RKO (cell line): ENCODE measurements around the gene BIK.
A peak's percentile ranks its signal among the peaks of the same experiment; 100 is the strongest.
"Not testable (repeated sequence)": the region's sequence is repeated elsewhere in the genome, so short reads cannot be mapped to it uniquely, and the experiment has no call there.

Experiments used
- DNase-seq: peaks from one replicate; pipeline ENCODE4 v3.0.0-alpha.2; 2016; ENCODE audit warnings: low spot score

BIK gene

DNA sequence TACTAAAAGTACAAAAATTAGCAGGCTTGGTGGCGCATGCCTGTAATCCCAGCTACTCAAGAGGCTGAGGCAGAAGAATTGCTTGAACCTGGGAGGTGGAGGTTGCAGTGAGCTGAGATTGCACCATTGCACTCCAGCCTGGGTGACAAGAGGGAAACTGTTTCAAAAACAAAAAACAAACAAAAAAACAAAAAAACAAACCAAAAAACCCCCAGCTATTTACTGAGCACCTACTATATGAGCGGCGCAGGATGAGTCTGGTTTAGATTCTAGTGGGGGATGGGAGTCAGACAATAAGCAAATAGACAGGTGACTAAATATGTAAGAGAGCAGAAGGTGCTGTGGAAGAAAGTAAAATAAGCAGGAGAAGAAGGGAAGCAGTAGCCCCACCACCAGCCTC lies 5.6 kb upstream of the BIK start:
- DNase-seq: not testable (repeated sequence)

DNA sequence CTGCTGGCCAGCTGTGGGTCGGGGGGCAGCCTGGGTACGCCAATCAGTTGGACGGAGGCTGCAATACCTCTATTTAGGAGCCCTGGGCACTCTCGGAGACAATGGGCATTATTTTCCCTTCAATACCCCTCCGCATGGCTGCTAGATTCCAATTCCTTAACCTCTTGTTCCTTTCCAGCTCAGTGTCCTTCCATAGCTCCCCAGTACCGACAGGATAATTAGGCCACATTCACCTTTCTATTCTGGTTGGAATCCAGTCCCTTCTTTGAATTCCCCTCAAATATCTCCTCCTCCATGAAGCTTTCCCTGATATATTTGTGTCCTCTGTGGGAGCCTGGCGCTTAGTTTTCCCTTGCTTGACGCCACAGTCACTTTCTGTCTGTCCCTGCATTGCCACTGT lies 4.2 kb upstream of the BIK start:
- DNase-seq: no peak

DNA sequence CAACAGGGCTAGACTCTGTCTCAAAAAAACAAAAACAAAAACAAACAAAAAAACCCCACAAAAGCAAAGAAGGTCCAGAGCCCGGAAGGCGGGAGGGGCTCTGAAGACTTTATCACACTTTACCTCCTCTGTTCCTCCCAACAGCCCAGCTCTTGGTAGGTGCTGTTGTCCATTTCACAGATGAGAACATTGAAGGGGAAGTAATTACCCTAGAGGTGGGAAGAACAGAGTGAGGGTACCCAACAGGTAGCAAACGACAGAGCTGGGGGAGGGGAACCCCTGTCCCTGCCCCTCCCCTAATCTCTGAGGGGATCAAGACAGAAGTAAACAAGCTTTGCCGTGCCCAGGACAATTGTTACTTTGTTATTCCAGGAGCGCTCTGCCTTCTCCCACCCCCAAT lies 1.0 kb upstream of the BIK start:
- DNase-seq: no peak

DNA sequence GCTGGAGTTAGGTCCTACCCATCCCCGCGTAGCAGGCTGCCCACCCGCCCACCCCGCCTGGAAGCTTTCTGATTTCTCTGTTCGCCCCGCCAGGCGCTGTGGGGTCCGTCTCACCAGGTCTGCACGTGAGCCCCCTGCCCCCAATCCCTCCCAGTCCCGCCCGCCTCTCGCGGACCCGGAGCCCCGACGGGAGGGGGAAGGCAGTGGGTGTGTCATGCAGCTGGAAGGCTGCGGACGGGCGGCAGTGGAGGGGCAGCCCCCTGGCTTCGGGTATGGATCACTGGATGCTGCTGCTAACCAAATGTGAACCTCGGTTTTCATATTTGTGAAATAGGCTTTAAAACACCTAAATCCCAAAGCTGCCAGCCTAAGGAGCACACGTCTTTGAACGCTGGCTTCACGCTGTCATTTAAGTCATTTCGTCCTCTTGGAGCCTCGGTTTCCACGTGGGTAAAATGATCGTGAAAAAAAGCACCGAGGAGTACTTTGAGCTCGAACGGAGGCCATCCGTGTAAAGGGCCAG lies 568 bp upstream of the BIK start:
- DNase-seq: no peak

DNA sequence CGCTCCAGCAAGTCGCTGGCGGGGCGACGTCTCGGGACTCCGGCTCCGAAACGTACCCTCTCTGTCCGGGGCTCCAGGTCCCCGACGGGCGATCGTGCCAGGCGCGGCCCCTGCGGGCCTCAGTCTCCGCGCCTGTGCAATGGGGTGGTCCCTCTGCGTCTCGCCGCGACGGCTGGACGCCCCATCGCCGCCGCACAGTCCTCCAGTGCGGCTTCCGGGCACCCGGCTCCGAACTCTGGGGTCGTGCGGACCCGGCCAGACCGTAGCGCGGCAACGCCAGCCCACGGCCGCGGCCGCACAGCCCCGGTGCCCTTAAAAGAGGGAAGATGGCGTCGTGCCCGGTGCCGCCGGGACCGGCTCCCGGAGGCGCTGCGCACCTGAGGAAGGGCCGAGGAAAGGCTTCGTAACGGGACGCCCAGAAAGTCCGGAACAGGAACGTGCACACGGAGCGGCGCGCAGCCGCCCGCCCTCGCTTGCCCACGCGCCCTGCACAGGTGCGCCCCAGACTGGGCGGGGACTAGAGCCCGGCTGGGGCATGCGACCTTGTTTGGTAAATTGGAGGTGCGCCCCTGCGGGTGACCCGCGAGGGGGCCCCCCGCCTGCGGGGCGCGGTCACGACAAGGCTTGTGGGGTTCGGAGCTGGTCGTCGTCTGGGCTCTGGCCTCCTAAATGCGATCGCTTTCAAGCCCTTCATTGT lies 525 bp downstream of the BIK start:
- peak; percentile 27 for DNase-seq

DNA sequence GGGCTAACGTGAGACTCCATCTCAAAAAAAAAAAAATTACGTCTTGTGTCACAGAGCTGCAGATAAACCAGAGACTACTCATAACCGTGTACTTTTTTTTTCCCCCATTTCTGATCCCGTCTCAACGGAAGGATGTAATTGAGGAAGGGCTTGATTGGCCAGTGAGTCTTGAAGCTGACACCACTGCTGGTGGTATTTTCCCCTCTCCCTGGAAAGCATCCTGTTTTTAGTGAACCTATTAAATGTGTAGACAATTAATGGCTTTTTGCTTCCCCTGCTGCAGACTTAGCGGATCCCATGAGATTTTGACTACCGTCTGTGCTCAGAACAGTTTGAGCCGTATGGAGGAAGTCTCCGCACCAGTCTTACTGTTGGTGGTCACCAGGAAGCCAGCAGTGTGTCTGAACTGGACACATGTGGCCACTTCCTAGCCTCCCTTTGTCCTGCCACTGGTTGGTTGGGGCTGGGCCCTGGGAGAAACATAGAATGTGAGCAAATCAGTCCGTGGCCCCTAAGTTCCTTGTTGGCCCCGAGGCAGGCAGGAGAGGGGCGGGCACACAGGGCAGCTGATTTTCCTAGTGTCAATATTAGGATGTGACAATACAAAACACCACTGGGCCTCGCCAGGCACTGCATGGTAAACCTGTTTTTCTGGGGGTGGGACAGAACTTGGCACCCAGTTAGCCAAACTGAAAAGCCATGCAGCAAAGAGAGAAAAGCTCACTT lies 3.1 kb downstream of the BIK start:
- DNase-seq: no peak

DNA sequence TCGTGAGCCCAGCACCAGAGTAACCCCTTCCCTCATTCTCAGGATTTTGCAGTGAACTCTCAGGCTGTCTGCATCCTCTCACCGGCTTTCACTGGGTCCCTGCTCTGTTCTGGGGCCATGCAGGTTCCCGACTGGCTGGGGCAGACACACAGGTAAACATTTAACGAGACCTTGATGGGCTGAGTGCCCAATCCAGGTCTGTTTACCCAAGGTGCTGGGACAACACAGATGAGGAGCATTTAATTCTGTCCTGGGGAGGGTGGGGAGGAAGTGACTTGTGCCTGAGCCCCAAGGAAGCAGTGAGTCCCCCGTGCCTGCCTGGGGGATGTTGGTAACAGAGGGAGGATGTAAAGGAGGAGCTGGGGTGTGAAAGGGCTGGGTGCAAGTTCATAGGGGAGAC lies 4.4 kb downstream of the BIK start:
- DNase-seq: no peak

DNA sequence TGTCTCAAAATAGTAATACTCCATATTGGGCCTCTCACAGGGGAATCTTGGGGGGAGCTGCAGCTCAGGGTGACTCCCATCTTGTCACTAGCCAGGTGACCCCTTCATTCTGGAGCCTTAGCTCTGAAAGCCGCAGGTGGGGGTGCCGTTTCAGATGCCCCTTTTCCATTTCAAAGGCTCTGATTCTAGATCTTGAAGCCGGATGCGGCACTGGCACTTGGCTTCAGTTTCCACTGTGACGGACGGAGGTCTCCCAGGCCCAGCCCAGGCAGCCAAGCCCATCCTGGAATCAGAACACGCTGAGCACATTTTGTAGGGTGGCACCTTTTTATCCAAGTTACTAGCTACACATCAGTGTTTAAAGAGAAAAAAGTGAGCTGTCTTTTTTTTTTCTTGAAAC lies 6.4 kb downstream of the BIK start:
- no peak for DNase-seq

DNA sequence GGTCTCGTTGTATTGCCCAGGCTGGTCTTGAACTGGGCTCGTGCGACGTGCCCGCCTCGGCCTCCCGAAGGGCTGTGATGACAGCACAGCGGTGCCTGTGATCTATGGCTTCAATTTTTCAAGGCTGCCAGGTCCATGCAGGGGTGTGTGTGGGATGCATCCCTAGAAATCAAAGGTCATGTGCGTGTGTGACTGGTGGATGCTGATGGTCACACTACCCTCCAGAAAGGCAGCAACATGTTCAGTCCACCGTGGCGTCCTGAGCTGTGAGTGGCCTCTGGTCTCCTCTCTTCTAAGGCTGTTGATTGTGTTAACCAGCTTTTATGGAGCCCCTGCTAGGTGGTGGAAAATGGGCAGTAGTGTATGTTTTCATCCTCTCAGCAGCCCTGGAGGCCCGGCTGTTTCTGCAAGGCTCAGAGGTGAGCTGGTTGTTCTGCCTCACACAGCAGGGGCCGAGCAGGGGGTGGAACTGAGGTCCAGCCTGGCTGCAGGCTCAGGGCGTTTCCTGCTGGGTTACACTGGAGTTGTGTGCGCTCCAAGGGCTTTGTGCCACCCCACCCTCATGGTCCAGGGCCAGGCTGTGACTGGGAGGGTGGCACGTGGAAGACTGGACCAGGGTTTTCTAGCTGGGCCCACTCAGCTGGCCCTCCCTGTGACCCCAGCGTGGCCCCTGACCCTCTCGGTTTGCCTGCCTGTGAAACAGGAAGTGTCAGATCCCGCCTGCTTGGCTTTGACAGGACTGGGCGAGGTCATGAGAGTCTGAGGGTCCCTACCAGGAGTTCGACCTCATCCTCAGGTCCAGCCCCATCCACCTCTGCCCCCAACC lies 7.7 kb downstream of the BIK start:
- DNase-seq: no peak

DNA sequence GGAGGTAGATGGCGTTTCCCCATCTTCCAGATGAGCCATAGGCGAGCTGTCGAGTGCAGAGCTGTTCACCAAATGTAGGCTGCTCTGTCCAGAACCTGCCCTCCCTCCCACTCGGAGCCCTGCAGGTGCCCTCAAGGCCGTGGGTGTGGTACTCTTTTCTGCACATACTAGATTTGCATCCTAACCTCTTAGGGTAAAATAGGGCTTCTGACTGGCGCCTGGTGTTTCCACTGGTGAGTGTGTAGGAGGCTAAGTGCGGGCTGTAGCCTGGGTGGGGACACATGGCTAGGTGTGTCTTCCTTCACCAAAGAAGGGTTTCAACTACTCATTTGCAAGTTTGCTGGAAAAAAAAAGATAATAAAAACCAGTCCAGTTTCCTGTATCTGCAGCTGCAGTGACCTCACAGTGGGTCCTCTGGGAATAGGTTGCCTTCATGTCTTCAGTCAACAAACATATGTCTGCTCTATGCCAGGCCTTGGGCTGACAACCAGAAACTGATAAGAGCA lies 8.5 kb downstream of the BIK start:
- no peak for DNase-seq

DNA sequence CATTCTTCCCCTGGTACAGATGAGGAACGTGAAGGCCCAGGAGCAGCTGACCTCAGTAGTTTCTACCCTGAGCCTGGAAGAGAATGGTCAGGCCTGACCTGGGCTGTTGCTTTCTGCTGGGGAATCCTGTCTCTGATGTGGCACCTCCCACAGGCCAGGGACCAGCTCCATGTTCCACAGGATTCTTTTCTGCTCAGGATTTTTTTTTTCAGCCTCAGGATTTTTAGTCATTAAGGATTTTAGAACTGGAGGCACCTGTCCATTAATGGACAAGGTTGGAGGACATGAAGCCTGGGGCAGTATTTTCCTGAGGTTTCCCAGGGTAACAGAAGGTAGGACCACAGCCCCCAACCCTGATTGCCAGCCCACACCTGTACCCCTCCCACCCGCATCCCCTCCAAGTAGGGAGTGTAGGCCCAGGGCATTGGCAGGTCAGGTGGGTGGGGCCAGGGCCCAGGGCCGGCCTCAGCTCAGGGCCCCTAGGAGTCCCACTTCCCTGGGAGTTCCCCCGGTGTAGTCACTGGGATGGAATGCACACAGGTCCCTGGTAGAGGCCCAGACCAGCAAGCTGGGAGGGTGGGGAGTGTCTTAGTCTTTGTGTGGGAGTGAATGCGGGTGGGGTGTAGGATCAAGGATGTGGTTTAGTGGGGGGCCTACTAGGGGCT lies 16.1 kb downstream of the BIK start:
- no peak for DNase-seq

DNA sequence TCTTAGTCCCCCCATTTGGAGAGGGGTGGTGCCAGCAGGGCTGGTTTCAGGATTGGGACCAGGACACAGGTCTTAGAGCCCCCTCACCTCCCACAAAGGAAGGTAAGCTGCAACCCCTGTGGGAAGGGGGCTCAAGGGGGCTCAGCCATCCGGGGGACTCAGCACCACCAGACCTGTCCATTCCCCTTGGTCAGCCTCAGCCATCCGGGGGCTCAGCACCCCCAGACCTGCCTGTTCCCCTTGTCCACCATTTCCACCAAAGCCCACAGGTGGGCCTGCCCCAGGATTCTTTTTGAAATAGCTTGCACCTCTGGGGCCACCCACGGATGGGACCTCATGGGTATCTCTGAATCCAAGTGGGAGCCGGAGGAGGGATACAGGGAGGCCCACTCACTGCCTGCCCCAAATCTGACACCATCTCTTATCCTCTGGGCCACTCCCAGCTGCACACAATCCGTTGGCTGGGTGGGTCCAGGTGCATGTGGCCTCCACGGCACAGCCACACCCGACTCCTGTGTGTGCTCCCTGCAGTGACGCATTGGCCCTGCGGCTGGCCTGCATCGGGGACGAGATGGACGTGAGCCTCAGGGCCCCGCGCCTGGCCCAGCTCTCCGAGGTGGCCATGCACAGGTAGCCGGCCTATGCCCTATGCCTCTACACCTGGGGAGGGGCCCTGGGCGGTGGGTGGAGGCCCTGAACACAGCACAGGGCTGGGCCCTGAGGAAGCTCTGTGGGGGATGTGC lies 16.8 kb downstream of the BIK start:
- no peak for DNase-seq

DNA sequence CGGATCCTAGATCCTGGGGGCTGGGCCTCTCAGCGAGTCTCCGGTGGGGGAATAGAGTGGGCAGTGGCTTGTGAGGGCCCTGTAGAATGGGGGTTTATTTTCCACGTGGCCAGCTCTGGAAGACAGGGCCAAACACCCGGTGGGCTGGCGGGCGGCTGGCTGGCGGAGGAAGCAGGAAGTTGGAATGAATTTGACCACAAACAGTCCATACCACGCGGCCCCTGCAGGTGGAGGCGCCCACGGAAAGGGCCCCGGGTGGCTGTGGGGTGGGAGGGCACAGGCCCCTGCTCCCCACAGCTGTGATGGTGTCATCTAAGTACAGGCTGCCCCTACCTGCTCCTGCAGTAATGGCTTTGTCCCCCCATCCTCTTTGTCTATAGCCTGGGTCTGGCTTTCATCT lies 17.6 kb downstream of the BIK start:
- no peak for DNase-seq

DNA sequence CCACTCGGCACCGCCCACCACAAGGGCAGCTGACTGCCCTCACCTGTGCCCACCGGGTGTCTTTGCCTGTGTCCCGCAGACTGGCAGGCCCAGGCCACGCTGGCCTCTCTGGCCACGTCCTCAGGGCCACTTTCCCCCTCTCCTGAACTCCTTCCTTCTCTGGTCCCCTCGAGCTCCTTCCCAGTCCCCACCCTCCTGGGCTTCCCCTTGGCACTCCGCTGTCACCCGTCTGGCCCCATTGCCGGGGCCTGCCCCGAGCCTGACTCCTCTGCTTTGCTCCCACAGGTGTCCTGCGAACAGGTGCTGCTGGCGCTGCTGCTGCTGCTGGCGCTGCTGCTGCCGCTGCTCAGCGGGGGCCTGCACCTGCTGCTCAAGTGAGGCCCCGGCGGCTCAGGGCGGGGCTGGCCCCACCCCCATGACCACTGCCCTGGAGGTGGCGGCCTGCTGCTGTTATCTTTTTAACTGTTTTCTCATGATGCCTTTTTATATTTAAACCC lies 18.4 kb downstream of the BIK start:
- DNase-seq: no peak

DNA sequence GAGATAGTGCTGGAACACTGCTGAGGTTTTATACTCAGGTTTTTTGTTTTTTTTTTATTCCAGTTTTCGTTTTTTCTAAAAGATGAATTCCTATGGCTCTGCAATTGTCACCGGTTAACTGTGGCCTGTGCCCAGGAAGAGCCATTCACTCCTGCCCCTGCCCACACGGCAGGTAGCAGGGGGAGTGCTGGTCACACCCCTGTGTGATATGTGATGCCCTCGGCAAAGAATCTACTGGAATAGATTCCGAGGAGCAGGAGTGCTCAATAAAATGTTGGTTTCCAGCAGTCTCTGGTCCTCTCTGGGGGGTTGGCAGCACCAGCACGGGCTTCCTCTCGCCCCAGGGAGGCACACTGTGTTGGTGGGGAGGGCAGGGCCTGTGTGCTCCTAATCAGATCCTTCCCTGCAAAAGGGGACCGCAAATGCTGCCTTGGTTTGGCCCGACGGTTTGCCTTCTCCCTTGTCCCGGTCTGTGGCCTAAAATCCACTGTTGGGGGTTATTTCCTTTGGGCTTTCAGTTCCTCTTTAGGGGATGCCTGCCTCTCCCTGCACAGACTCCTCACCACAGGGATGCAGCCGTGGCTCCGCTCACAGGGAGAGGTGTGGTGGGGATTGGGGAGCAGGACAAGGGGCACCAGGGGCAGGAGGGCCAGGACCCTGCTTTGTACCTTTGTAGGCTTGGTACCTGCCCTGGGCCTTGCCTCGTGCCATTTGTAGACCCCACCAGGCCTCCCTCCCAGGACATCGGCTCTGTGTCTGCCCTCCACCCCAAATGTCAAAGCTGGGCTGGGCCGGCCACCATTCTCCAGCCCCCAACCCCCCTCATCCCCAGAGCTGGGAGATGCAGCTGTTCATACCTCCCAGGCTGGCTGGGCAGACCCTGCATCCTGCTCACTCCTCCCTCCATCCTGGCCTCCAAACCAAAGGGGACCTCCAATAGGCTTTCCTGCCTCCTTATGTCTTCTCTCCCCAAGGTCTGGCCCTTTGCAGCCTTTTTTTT lies 19.2 kb downstream of the BIK start:
- no peak for DNase-seq

DNA sequence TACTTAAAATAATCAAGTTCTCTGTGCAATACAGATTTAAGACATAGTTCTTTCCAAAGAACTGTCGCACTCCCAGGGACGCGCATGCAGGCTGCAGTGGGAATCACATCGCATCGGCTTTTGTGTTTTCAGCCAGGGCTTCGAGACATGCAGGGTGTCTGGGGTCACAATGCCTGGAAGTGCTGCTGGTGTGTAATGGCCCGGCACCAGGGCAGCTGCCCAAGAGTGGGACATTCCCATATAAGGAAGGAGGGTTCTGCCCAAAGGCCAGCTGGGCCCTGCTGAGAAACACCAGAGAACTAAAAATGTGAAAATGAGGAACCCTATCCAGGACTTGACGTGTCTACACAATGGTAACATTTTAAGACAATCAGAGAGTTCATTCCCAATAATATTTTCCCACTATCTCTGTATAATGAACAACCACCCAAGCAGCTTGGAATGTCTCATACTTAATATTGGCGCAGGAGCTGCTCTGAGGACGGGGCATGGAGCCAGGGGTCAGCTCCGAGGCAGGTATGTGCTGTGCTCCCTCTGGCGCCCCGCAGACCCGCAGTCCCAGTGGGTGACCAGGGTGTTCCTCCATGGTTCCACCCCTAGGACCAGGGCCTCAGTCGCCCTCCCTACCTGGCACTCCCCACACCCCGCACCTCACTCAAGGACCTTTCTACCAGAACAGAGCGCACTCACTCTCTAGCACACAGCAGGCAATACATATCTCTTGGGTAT lies 21.4 kb downstream of the BIK start:
- no peak for DNase-seq

DNA sequence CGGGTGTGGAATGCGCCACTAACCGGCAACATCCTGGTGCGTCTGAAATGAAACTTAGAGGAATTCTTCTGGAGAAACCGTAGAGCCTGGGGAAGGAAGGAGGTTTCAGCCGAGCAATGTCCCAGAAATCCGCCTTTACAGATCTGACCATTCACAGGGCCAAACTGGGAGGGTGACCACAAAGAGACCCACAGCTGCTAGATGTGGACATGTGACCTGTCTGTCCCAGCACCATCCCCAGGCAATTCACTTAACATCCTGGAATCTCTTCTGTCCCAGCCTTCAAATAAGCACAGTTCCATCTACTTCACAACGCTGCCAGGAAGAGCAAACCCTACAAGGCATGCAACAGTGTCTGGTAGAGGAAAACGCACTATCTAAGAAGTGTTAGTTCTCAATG lies 22.9 kb downstream of the BIK start:
- no peak for DNase-seq

DNA sequence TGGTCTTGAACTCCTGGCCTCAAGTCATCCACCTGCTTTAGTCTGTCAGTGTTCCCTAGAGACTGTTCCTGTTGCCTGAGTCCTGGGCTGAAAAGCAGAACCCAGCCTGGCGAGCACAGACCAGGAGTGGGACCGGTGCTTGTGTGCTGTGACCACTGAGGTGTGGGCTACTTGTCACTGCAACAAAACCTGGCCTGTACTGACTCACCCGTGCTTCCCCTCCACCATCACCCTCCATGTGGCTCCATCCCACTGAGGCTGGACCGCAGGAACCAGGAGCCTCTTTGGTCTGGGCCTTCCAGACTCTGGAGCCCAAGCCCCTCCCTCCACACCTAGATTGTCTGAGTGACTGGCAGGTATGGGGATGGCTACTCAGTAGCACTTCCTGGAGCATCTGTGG lies 24.0 kb downstream of the BIK start:
- DNase-seq: no peak

DNA sequence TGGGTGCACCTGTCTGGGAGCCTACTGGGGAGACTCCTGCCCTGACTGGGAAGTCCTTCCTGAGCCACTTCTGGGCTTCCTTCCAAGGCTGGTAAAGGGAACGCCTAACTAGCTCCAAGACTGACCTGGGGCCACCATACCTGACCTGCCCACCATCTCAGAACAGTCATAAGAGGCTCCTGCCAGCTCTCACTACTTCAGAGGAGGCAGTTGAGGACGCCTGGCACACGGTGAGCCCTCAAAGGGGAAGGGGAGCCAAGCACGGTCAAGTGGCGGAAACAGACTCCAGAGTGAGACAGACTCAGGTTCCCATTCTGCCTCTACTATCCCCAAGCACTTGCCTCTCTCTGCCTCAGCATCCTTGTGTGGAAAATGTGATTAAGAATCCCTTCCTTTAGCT lies 25.0 kb downstream of the BIK start:
- no peak for DNase-seq
